Subcutaneous adipose tissue (tissue), 4 donors: Measurements from ENCODE around the gene YWHAG. TPM values are rescaled to one million over a fixed set of nuclear protein-coding genes. Genes with fewer than 3 reads are reported as not detected.

ENCODE experiments used
- total RNA-seq, 4 donors: library from RNA; depleted of rRNA; stranded (reverse); fragments of >200 nt; gene quantifications; one replicate each; pipeline ENCODE4 v1.1.0, GENCODE V29; 2016
- TF ChIP-seq, protein P1 (sequence below): fragments of 450-650 bp; IDR thresholded peaks from one replicate; pipeline ENCODE4 v1.5.1; 2016; ENCODE audit warnings: low read depth, mild to moderate bottlenecking, control low read depth, antibody characterized with exemption, moderate library complexity

YWHAG gene
- total RNA-seq, 4 donors from 2014 or later = 102 to 215 (median 162) TPM

DNA sequence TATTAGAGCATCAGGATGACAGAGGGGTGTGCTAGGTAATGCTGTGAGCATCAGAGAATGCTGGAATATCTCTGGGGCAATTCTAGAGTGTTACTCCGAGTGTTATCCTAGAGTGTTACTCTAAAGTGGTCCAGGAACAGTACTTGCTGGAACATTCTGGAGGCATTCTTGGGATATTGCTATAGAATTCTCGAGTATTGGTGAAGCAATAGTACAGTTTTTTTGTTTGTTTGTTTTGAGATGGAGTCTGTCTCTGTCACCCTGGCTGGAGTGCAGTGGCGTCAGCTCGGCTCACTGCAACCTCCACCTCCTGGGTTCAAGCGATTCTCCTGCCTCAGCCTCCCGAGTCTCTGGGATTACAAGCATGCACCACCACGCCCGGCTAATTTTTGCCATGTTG, 38.1 kb upstream of the YWHAG start:
- TF ChIP-seq, protein P1, sequence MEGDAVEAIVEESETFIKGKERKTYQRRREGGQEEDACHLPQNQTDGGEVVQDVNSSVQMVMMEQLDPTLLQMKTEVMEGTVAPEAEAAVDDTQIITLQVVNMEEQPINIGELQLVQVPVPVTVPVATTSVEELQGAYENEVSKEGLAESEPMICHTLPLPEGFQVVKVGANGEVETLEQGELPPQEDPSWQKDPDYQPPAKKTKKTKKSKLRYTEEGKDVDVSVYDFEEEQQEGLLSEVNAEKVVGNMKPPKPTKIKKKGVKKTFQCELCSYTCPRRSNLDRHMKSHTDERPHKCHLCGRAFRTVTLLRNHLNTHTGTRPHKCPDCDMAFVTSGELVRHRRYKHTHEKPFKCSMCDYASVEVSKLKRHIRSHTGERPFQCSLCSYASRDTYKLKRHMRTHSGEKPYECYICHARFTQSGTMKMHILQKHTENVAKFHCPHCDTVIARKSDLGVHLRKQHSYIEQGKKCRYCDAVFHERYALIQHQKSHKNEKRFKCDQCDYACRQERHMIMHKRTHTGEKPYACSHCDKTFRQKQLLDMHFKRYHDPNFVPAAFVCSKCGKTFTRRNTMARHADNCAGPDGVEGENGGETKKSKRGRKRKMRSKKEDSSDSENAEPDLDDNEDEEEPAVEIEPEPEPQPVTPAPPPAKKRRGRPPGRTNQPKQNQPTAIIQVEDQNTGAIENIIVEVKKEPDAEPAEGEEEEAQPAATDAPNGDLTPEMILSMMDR = no peak

DNA sequence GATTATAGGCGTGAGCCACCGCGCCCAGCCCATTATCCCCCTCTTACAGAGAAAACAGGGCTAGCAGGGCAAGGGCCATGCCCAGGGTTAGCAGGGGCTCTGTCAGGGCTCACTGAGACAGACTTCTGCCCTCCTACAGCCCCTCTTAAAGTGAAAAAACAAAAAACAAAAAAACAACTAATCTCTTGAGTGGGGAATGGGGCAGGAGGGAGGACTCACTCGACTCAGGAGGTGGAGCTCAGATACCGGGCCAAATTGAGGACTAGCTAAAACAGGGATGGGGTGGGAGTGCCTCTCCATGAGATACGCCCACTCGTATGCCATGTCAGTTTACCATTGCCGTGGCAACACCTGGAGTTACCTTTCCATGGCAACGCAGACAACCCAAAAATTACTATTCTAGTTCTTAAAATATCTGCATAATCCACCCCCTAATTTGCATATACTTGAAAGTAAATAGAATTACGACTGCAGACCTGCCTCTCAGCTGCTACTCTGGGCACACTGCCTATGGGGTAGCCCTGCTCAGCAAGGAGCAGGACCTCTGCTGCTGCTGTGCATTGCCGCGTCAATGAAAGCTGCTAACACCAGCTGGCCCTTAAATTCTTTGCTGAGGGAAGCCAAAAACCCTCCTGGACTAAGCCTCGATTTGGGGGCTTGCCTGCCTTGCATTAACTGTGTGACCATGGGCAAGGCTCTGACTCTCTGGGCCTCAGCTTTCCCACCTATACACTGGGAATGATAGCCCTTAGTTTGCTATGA, 37.4 kb upstream of the YWHAG start:
- TF ChIP-seq, protein P1 = no peak

DNA sequence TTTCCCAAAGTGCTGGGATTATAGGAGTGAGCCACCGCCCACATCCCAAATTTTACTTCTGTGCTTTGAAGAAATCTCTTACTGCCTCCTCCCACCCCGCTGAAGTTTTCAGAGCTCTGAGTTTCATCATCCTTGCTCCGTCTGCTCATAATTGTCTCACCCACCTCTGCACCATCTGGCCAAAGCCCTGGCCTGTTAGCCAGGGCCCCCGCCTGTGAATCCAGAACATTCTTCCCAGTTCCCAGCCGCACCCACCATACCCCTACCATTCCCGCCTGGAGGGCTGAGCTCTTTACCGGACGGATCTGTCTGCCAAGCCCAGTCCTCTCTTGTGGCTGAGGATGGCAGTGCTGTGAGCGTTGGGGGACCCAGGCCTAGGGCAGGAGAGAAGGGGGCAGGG, 36.2 kb upstream of the YWHAG start:
- TF ChIP-seq, protein P1 = no peak

DNA sequence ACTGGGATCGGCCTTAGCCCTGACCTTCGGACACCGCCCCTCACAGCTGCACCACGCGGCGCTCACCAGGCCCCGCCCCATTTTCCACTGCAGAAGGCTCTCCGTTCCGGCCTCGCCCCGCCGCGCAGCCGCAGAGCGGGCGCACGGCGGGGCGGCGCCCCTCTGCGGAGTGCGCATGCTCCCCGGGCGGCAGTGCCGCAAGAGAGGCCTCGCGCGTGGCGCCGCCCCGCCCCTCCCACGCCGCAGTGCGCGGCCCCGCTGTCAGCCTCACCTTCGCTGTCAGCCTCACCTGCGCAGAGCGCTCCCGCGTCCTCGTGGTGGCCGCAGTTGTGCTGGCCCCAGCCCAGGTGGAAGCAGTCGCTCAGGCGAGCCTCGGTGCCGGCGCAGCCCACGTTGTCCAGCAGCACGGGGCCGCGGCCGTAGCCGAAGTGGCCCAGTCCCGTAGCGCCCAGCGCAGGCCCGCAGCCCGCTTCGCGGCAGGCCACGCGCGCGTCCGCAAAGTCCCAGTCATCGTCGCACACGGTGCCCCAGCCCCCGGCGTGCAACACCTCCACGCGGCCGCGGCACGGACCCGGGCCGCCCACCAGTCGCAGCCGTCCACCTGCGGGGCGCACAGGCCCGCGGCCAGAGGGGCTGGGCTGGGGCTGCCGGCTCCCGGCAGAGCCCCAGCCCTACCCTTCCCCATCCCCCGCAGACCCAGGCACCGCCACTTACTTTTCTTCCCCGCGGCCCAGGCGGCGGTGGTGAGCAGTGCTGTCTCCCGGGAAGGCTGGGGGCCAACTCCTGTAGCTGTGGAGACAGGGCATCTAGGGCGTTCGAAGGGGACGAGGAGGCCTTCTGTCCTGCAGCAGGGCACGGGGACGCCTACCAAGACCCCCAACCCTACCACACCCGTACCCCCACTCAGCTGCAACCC, 34.6 kb upstream of the YWHAG start:
- TF ChIP-seq, protein P1 = no peak

DNA sequence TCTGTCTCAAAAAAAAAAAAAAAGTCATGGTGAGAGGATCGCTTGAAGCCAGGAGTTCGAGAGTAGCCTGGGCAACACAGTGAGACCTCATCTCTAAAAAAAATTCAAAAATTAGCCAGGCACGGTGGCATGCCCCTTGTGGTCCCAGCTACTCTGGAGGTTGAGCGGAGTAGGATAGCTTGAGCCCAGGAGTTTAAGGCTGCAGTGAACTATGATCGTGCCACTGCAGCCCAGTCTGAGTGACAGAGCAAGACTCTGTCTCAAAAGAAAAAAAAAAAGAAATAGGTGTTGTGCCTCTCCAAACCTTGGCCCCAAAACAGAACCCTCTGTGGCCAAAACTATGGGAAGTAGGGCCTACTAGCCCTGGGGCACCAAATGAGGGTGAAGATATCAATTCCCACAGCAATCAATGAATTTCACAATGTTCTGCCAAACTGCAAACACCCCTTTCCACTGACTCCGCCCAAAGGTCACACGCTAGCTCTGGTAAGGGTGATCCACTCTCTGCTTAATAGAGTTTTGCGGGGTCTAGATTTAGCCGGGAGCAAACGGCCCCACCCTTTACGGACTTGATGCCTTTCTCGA, 33.8 kb upstream of the YWHAG start:
- TF ChIP-seq, protein P1 = no peak

DNA sequence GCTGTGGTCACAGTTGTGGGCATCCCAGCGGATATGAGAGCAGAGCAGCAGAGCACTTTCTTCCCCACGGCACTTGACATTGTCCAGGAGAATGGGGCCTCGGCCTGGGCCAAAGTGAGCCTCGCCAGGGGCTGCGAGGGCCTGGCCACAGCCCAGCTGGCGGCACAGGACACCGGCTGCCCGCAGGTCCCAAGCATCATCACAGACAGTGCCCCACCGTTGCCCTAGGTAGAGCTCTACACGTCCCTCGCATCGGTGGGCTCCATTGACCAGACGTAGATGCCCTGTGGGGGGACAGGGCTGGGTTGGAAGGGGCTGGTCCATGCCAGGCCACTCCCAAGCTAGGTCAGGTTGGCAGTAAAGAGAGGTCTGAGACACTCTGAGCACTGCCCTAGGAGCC, 31.3 kb upstream of the YWHAG start:
- TF ChIP-seq, protein P1 = no peak
